Keratinocyte (primary cell): Measurements from ENCODE around the gene APOB. TPM values are rescaled to one million over a fixed set of nuclear protein-coding genes. Genes with fewer than 3 reads are reported as not detected.

ENCODE experiments used
- DNase-seq: peaks from one replicate; pipeline ENCODE4 v3.0.0-alpha.2; 2011; ENCODE audit warnings: low read depth, missing footprints, low spot score
- FAIRE-seq: peaks from 2 replicates; lab custom pipeline; 2011; peaks lifted over from hg19 to GRCh38; lab: Jason Lieb, UNC
- H2AFZ ChIP-seq: 2 replicates; pipeline ENCODE4 v1.6.0; 2012; ENCODE audit warnings: low read length, control low read depth, inconsistent platforms; ENCODE audit not compliant: control insufficient read depth
- H3K27ac ChIP-seq: 2 replicates; pipeline ENCODE4 v1.5.1; 2011; ENCODE audit warnings: low read length; ENCODE audit not compliant: control insufficient read depth, insufficient read depth
- H3K27me3 ChIP-seq: 3 replicates; pipeline ENCODE4 v1.6.0; 2011; ENCODE audit warnings: low read length; ENCODE audit not compliant: control insufficient read depth, insufficient read depth; ENCODE audit errors: extremely low read depth
- H3K36me3 ChIP-seq, 2 experiments: 2 replicates in 1 of 2; 3 replicates in 1 of 2; pipeline ENCODE4 v1.5.1; 2011; ENCODE audit warnings: low read length in 2 of 2, mild to moderate bottlenecking in 1 of 2; ENCODE audit not compliant: control insufficient read depth in 2 of 2, insufficient read depth in 2 of 2; ENCODE audit errors: extremely low read depth in 1 of 2
- H3K4me1 ChIP-seq: 3 replicates; pipeline ENCODE4 v1.5.1; 2011; ENCODE audit warnings: low read length; ENCODE audit not compliant: control insufficient read depth, insufficient read depth; ENCODE audit errors: extremely low read depth
- H3K4me2 ChIP-seq: 3 replicates; pipeline ENCODE4 v1.6.0; 2011; ENCODE audit warnings: low read depth, low read length; ENCODE audit not compliant: control insufficient read depth, insufficient read depth; ENCODE audit errors: extremely low read depth
- H3K4me3 ChIP-seq, 3 experiments: fragments of 200-600 bp in 1 of 3; sonication (generic) in 1 of 3; 2 replicates in 2 of 3; 3 replicates in 1 of 3; pipeline ENCODE4 v1.5.1; 2011 to 2016; ENCODE audit warnings: low read length in 3 of 3, mild to moderate bottlenecking in 3 of 3, control low read depth in 2 of 3, inconsistent platforms in 1 of 3, low read depth in 1 of 3, mixed read lengths in 1 of 3, mixed run types in 1 of 3, moderate library complexity in 1 of 3; ENCODE audit not compliant: control insufficient read depth in 2 of 3, insufficient read depth in 2 of 3; ENCODE audit errors: extremely low read depth in 1 of 3
- H3K79me2 ChIP-seq: 2 replicates; pipeline ENCODE4 v1.6.0; 2012; ENCODE audit warnings: low read length; ENCODE audit not compliant: control insufficient read depth, insufficient read depth
- H3K9ac ChIP-seq: 3 replicates; pipeline ENCODE4 v1.6.0; 2011; ENCODE audit warnings: low read length; ENCODE audit not compliant: control insufficient read depth, insufficient read depth; ENCODE audit errors: extremely low read depth
- H3K9me1 ChIP-seq: 3 replicates; pipeline ENCODE4 v1.6.0; 2011; ENCODE audit warnings: low read length; ENCODE audit not compliant: control insufficient read depth, insufficient read depth; ENCODE audit errors: extremely low read depth
- H3K9me3 ChIP-seq: 2 replicates; pipeline ENCODE4 v1.5.1; 2012; ENCODE audit warnings: low read depth, low read length; ENCODE audit not compliant: control insufficient read depth
- H4K20me1 ChIP-seq: 3 replicates; pipeline ENCODE4 v1.6.0; 2011; ENCODE audit warnings: low read length; ENCODE audit not compliant: control insufficient read depth, insufficient read depth; ENCODE audit errors: extremely low read depth
- CTCF ChIP-seq, 3 experiments: IDR thresholded peaks in 1 of 3; conservative IDR thresholded peaks in 1 of 3; optimal IDR thresholded peaks in 1 of 3; 2 replicates in 2 of 3; 3 replicates in 1 of 3; pipeline versions ENCODE3 to v1.5.1; 2011; ENCODE audit warnings: low read length in 3 of 3, mild to moderate bottlenecking in 3 of 3, moderate library complexity in 2 of 3, control low read depth in 1 of 3, inconsistent platforms in 1 of 3; ENCODE audit not compliant: insufficient read depth in 2 of 3; ENCODE audit errors: extremely low read depth in 1 of 3
- EZH2 ChIP-seq: IDR thresholded peaks from one replicate; pipeline ENCODE4 v1.6.1; 2012; ENCODE audit warnings: inconsistent platforms, mild to moderate bottlenecking, low read length, moderate library complexity
- dilution Hi-C: fragments of 300-500 bp; cut with MboI; formaldehyde crosslinking; loops from one replicate; pipeline ENCODE4 v1.7.0; 2020; ENCODE audit warnings: low sequenced_read_pairs; ENCODE audit not compliant: extremely low pct_ligation_motif_present
- polyA plus RNA-seq, 5 experiments: library from polyadenylated mRNA; depleted of rRNA in 3 of 5; stranded (reverse) in 3 of 5; stranded (forward) in 1 of 5; unstranded in 1 of 5; fragments of >200 nt; gene quantifications; 1 replicate in 1 of 5; 2 replicates in 3 of 5; 3 replicates in 1 of 5; pipeline versions ENCODE4 v1.2.1 to v1.2.3, GENCODE V29; 2011 to 2012; ENCODE audit warnings: missing spikeins in 2 of 5, low read depth in 1 of 5, low replicate concordance in 1 of 5

Gene APOB
- polyA plus RNA-seq, 1 donor (not counting 4 experiments of a cell fraction or from before 2014, with no cell fraction given), result 0.01 TPM

- DNase-seq, result no peak
- Histone ChIP-seq H3K27ac (no peak overlapping the region), H3K9me3 (no peaks in the 10 kb centered on the region), H3K27me3 (no peaks in the 10 kb centered on the region), H3K9me1 (no peaks in the 10 kb centered on the region), H3K9ac (no peak overlapping the region), H2AFZ (no peak overlapping the region), H3K79me2 (no peaks in the 10 kb centered on the region), H3K4me2 (no peak overlapping the region), H3K4me1 (no peaks in the 10 kb centered on the region), H3K4me3 (no peak overlapping the region), H3K36me3 (no peaks in the 10 kb centered on the region), H4K20me1 (no peaks in the 10 kb centered on the region)
- FAIRE-seq, result no peak
- dilution Hi-C loops, result no loop called here
- TF ChIP-seq EZH2, result no peak
- TF ChIP-seq CTCF (optimal IDR thresholded peaks at IDR 0.05 in 1 of 3, IDR thresholded peaks at IDR 0.05 in 1 of 3, conservative IDR thresholded peaks at IDR 0.05 in 1 of 3; ENCODE audit: extremely low read depth in 1 of 3, insufficient read depth in 2 of 3, low read length in 3 of 3), result no peak
Observed at GRCh38 chr2:21002814-21003192, 41.1 kb downstream of the APOB start.

GRCh38 chr2:21001988-21002813, 41.7 kb downstream of the APOB start:
- no peaks in the 10 kb centered on the region for H3K9me3 ChIP-seq
- dilution Hi-C loops, result no loop called here

More at GRCh38 chr2:21001988-21002813, 41.7 kb downstream of the APOB start:
- no peak overlapping the region for H3K4me3 ChIP-seq
- H3K9me1 ChIP-seq, result no peaks in the 10 kb centered on the region
- DNase-seq, result no peak
- H3K9ac ChIP-seq, result no peak overlapping the region
- H3K27ac ChIP-seq, result no peak overlapping the region
- H3K4me2 ChIP-seq, result no peak overlapping the region
- H3K36me3 ChIP-seq, result no peaks in the 10 kb centered on the region
- H3K4me1 ChIP-seq, result no peaks in the 10 kb centered on the region
- H3K79me2 ChIP-seq, result no peaks in the 10 kb centered on the region
- no peaks in the 10 kb centered on the region for H3K27me3 ChIP-seq
- no peak for FAIRE-seq
- no peak overlapping the region for H2AFZ ChIP-seq
- TF ChIP-seq EZH2, result no peak
- no peak for TF ChIP-seq CTCF (optimal IDR thresholded peaks at IDR 0.05 in 1 of 3, IDR thresholded peaks at IDR 0.05 in 1 of 3, conservative IDR thresholded peaks at IDR 0.05 in 1 of 3; ENCODE audit: extremely low read depth in 1 of 3, insufficient read depth in 2 of 3, low read length in 3 of 3)
- no peaks in the 10 kb centered on the region for H4K20me1 ChIP-seq
